Mesothelial cell of epicardium (in vitro differentiated cells): ENCODE measurements around the gene NOL9. TPM values are rescaled to one million over a fixed set of nuclear protein-coding genes. Genes with fewer than 3 reads are reported as not detected.
A peak's percentile ranks its signal among the peaks of the same experiment; 100 is the strongest.

Experiments
- DNase-seq, 2 experiments: peaks; one replicate each; pipeline ENCODE4 v3.0.0; 2021; ENCODE audit warnings: low spot score in 2 of 2; ENCODE audit not compliant: unreplicated experiment in 2 of 2
- H3K27ac Mint-ChIP-seq: 2 replicates; pipeline ENCODE4 v1.8.0; 2021; ENCODE audit warnings: mixed read lengths
- H3K27me3 Mint-ChIP-seq: 2 replicates; pipeline ENCODE4 v1.8.0; 2021; ENCODE audit warnings: low read depth, mixed read lengths
- H3K36me3 Mint-ChIP-seq: 2 replicates; pipeline ENCODE4 v1.8.0; 2021; ENCODE audit warnings: mixed read lengths
- H3K4me1 Mint-ChIP-seq: 2 replicates; pipeline ENCODE4 v1.8.0; 2021; ENCODE audit warnings: mixed read lengths
- H3K4me3 Mint-ChIP-seq: 2 replicates; pipeline ENCODE4 v1.8.0; 2021; ENCODE audit warnings: mild to moderate bottlenecking, moderate library complexity, mixed read lengths
- H3K9me3 Mint-ChIP-seq: 2 replicates; pipeline ENCODE4 v1.8.0; 2021; ENCODE audit warnings: mixed read lengths
- CTCF ChIP-seq: fragments of 200-600 bp; sonication (generic); IDR thresholded peaks from one replicate; pipeline ENCODE4 v1.5.0; 2021; ENCODE audit warnings: antibody characterized with exemption; ENCODE audit not compliant: unreplicated experiment
- total RNA-seq: library from RNA; stranded (reverse); gene quantifications from 3 replicates; pipeline ENCODE4 v1.2.1, GENCODE V29; 2021

The NOL9 gene
- total RNA-seq, 1 donor from 2014 or later, result 44.4 TPM

- H3K4me3 Mint-ChIP-seq, result no peak overlapping the region
- no peaks in the 10 kb centered on the region for H3K9me3 Mint-ChIP-seq
- DNase-seq, result peak; percentile 58 to 80
- H3K4me1 Mint-ChIP-seq, result peaks cover 24% of the 10 kb centered on the region
- TF ChIP-seq CTCF, result no peak
- no peaks in the 10 kb centered on the region for H3K27me3 Mint-ChIP-seq
- H3K27ac Mint-ChIP-seq, result peak overlapping the region; percentile 87
- peaks cover 4% of the 10 kb centered on the region for H3K36me3 Mint-ChIP-seq
These were observed 34.2 kb downstream of the NOL9 start for GRCh38 chr1:6519935-6520671.

- no peak for TF ChIP-seq CTCF
- peaks cover 4% of the 10 kb centered on the region for H3K36me3 Mint-ChIP-seq
- no peak overlapping the region for H3K4me3 Mint-ChIP-seq
- no peaks in the 10 kb centered on the region for H3K27me3 Mint-ChIP-seq
- peak overlapping the region; percentile 72 for H3K27ac Mint-ChIP-seq
- peaks cover 24% of the 10 kb centered on the region for H3K4me1 Mint-ChIP-seq
- no peaks in the 10 kb centered on the region for H3K9me3 Mint-ChIP-seq
- DNase-seq, result no peak
These were observed 34.8 kb downstream of the NOL9 start for GRCh38 chr1:6519491-6519934.

- H3K27me3 Mint-ChIP-seq, result no peaks in the 10 kb centered on the region
- DNase-seq, result no peak
- peak overlapping the region; percentile 14 for H3K4me3 Mint-ChIP-seq
- TF ChIP-seq CTCF, result no peak
- peak overlapping the region; percentile 71 for H3K27ac Mint-ChIP-seq
- no peaks in the 10 kb centered on the region for H3K9me3 Mint-ChIP-seq
- H3K4me1 Mint-ChIP-seq, result peaks cover 34% of the 10 kb centered on the region
- H3K36me3 Mint-ChIP-seq, result no peaks in the 10 kb centered on the region
These were observed 36.9 kb downstream of the NOL9 start for GRCh38 chr1:6517435-6517851.

- Mint-ChIP-seq H3K4me3 (no peak overlapping the region), H3K27me3 (no peaks in the 10 kb centered on the region), H3K4me1 (peaks cover 46% of the 10 kb centered on the region), H3K27ac (no peak overlapping the region), H3K36me3 (no peaks in the 10 kb centered on the region), H3K9me3 (no peaks in the 10 kb centered on the region)
- no peak for TF ChIP-seq CTCF
- no peak for DNase-seq
These were observed 38.5 kb downstream of the NOL9 start for GRCh38 chr1:6515771-6516170.

GRCh38 chr1:6513320-6513801 is 41.0 kb downstream of the NOL9 start:
- peaks cover 31% of the 10 kb centered on the region for H3K4me1 Mint-ChIP-seq
- H3K27ac Mint-ChIP-seq, result peak overlapping the region; percentile 30
- H3K9me3 Mint-ChIP-seq, result no peaks in the 10 kb centered on the region
- no peak for DNase-seq
- TF ChIP-seq CTCF, result no peak
- H3K27me3 Mint-ChIP-seq, result no peaks in the 10 kb centered on the region
- no peaks in the 10 kb centered on the region for H3K36me3 Mint-ChIP-seq
- H3K4me3 Mint-ChIP-seq, result no peak overlapping the region
